Subcutaneous abdominal adipose tissue (tissue), 5 donors: ENCODE data around the gene CHCHD6.

Experiments
- H3K27ac ChIP-seq: one replicate; pipeline ENCODE4 v1.7.0; 2013; ENCODE audit warnings: low read depth, mild to moderate bottlenecking, inconsistent platforms, low read length, moderate library complexity
- H3K27me3 ChIP-seq, 5 donors: one replicate each; pipeline ENCODE4 v1.7.0; 2013; ENCODE audit warnings: low read length in 5 of 5, inconsistent platforms in 1 of 5; ENCODE audit not compliant: control insufficient read depth in 5 of 5, insufficient read depth in 4 of 5
- H3K36me3 ChIP-seq, 5 donors: one replicate each; pipeline ENCODE4 v1.7.0; 2013; ENCODE audit warnings: low read length in 5 of 5; ENCODE audit not compliant: control insufficient read depth in 5 of 5, insufficient read depth in 5 of 5
- H3K4me1 ChIP-seq, 5 donors: one replicate each; pipeline ENCODE4 v1.7.0; 2013; ENCODE audit warnings: low read length in 5 of 5, mild to moderate bottlenecking in 3 of 5, moderate library complexity in 1 of 5; ENCODE audit not compliant: control insufficient read depth in 5 of 5, insufficient read depth in 5 of 5
- H3K4me3 ChIP-seq, 5 donors: one replicate each; pipeline ENCODE4 v1.7.0; 2013; ENCODE audit warnings: low read length in 5 of 5, low read depth in 1 of 5
- H3K9ac ChIP-seq, 5 donors: one replicate each; pipeline ENCODE4 v1.7.0; 2013; ENCODE audit warnings: low read length in 5 of 5, mild to moderate bottlenecking in 4 of 5, moderate library complexity in 3 of 5
- H3K9me3 ChIP-seq, 5 donors: one replicate each; pipeline ENCODE4 v1.7.0; 2013; ENCODE audit warnings: low read length in 5 of 5; ENCODE audit not compliant: control insufficient read depth in 5 of 5
- donor health status: healthy.
- donor health status: healthy.
- donor health status: healthy.
- donor health status: healthy.
- donor health status: healthy.

CHCHD6 gene

DNA sequence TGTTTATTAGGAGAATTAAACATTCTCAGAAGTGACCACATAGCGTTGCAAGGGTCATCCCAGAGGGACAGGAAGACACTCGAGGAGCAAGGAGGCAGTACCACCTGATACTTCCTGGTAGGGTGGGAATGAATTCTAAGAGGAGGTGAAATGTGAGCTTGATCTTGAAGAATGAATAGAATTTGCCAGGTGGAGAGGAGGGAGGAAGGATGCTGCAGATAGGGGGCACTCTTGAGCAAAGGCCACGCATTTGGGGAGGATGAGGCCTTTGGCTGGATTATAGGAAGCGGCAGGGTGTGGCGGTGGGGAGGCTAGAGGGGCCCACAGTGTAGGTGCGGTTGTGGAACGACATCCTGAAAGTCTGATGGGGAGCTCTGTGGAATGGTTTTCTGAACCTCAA lies 33.5 kb downstream of the CHCHD6 start:
- Histone ChIP-seq H3K4me1 (no peaks in the 10 kb centered on the region), H3K27me3 (no peaks in the 10 kb centered on the region), H3K4me3 (no peak overlapping the region), H3K36me3 (peaks cover 2 to 37% (median 13%) of the 10 kb centered on the region in 5 donors), H3K9ac (no peak overlapping the region), H3K27ac (no peak overlapping the region), H3K9me3 (peaks cover 0 to 14% (median 7%) of the 10 kb centered on the region in 5 donors)

DNA sequence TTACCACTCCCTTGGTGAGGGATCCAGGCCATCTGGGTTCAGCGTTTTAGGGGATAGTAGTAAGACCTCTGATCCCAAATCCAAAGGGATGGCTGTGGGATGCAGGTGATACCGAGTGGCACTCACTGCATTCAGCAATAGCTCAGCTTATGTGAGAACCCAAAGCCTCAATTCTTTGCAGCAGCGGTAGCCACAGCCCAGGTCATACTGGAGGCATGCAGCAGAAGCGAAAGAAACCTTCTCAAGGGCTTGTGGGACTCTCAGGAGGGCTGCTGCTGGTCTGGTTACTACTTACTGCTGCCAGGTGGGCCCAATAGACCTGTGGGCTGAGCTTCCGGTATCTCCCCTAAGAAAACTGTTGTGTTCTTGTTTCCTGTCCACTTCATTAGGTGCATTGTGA lies 38.0 kb downstream of the CHCHD6 start:
- no peak overlapping the region for H3K9ac ChIP-seq
- no peaks in the 10 kb centered on the region for H3K4me1 ChIP-seq
- H3K4me3 ChIP-seq: no peak overlapping the region
- H3K27me3 ChIP-seq: no peaks in the 10 kb centered on the region
- peaks cover 0 to 14% (median 7%) of the 10 kb centered on the region in 5 donors for H3K9me3 ChIP-seq
- H3K27ac ChIP-seq: no peak overlapping the region
- peaks cover 0 to 14% (median 0%) of the 10 kb centered on the region in 5 donors for H3K36me3 ChIP-seq

DNA sequence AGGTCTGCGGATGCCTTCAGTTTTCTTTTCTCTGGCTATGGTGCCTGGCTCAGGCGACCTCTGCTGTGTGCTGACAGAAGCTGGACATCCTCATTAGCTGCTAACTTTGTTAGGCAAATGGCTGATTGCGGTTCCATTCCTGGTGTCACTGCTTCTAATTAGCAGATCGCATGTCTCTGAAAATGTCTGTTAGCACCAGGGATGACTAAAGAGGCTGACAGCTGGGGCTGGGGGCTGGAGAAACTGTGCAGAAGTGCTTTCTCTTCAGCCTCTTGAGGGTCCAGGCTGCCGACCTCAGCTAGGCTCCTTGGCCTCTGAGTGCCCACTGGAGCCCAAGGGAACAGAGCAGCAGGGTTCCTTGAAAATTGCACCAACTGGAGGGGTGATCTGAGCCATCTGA lies 39.3 kb downstream of the CHCHD6 start:
- Histone ChIP-seq H3K27me3 (no peaks in the 10 kb centered on the region), H3K36me3 (peaks cover 0 to 9% (median 0%) of the 10 kb centered on the region in 5 donors), H3K9ac (no peak overlapping the region), H3K27ac (no peak overlapping the region), H3K4me1 (no peaks in the 10 kb centered on the region), H3K4me3 (no peak overlapping the region), H3K9me3 (peaks cover 0 to 14% (median 7%) of the 10 kb centered on the region in 5 donors)

DNA sequence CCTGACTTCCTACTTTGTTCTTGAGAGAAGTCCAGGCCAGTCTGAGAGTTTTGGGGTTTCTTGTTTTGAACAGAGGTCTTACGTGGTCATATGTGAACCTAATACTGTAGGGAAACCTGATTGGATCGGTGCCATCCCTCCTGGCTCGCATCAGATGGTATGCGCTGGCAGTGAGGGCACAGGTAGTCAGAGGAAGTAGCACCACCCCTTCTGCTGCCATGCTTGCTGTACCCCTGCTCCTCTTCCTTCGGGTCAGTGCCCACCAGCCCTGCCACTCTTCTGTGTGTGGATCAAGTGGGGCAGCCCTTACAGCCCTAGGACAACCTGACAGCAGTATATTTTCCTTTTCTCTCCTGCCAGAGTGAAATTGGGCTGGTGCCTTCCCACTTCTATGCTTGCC lies 39.7 kb downstream of the CHCHD6 start:
- Histone ChIP-seq H3K36me3 (peaks cover 0 to 9% (median 0%) of the 10 kb centered on the region in 5 donors), H3K9ac (no peak overlapping the region), H3K27me3 (no peaks in the 10 kb centered on the region), H3K4me3 (no peak overlapping the region), H3K27ac (no peak overlapping the region), H3K9me3 (peaks cover 0 to 14% (median 7%) of the 10 kb centered on the region in 5 donors), H3K4me1 (no peaks in the 10 kb centered on the region)

DNA sequence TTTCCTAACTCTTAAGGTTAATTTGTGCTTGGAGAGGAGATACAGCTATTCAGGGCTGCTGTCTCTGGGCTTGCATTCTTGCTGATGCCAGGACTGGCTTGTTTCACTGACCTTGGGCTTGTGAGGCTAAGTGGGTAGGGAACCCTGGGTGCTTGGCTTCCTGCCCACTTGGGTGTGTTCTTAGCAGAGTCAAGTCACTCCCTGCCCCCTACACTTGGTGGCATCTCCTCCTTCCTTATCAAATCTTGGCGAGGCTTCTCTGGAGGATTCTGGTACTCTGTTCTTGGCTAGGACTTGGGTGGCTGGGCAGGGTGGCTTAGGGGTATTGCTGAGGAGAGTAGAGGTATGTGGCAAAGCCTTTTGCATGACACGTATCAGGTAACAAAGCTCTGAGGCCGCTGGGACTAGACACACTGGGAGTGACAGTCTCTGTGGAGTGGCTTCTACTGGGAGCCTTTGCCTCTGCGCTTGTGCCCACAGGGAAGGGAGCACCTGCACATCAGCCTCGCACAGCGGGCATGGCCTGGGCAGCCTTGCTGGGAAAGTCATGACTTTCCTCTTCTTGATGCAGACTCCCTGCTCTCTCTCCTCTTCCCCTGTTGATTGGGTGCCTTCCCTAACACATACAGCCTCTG lies 41.8 kb downstream of the CHCHD6 start:
- H3K4me1 ChIP-seq: no peaks in the 10 kb centered on the region

DNA sequence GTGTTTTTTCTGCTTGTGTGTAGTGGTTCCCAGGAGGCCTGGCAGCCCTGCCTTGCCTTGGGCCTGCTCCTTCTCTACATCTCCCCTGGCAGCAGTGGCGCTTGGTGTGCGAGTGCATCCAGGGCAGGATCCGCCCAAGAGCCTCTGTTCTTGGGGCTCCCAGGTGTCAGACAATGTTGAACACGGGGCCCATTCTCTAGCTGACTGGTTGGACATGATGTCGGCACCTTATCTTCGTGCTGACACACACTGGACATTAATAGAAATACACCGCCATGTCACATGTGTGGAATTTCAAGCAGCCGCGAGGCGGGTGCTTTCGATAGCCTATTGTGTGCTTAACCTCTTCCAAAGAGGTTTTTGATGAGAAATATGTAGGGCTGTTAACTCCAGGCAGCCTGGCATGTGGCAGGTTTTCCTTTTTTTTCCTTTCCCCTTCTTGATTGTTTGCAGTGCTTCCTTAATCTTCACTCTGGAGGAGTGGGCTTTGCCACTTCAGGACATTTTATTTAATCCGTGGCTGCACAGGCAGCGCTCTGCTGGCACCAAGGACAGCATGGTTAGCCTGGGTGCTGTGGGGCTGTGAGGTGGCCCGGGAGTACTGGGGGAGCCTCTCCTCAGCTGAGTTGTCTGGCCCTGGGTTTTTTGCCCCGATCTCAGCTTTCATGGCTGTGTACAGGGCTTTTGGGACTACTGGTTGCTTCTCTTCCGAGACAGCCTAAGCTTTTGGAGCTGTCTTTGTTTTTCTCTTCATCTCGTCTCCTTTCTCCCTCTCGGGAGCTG lies 42.5 kb downstream of the CHCHD6 start:
- H3K9ac ChIP-seq: no peak overlapping the region
- no peaks in the 10 kb centered on the region for H3K9me3 ChIP-seq
- H3K4me3 ChIP-seq: no peak overlapping the region
- H3K27me3 ChIP-seq: no peaks in the 10 kb centered on the region
- H3K4me1 ChIP-seq: no peaks in the 10 kb centered on the region
- peaks cover 0 to 5% (median 0%) of the 10 kb centered on the region in 5 donors for H3K36me3 ChIP-seq
- H3K27ac ChIP-seq: no peak overlapping the region

More for the DNA sequence above, 41.8 kb downstream of the CHCHD6 start:
- no peak overlapping the region for H3K4me3 ChIP-seq
- H3K9me3 ChIP-seq: no peaks in the 10 kb centered on the region
- H3K27ac ChIP-seq: no peak overlapping the region
- H3K36me3 ChIP-seq: peaks cover 0 to 9% (median 0%) of the 10 kb centered on the region in 5 donors
- H3K9ac ChIP-seq: no peak overlapping the region
- H3K27me3 ChIP-seq: no peaks in the 10 kb centered on the region

DNA sequence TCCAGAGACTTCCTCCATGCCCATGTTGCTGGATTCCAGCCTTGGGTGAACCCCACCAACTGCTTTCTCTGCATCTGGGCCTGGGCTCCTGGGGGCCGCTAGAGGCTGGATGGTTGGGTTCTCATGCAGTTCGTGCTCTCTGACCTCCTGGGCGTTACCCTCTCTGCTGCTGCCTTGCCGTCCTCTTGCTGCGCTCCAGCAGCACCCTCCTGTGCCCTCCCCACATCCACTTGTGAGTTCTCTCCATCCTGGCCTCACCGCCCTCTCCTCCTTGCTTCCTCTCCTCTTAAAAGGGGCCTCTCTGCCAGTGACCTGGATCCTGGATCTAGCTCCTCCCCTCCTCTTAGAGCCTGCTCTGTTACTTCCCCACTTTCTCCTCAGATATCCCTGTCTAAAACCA lies 43.7 kb downstream of the CHCHD6 start:
- peaks cover 0 to 7% (median 0%) of the 10 kb centered on the region in 5 donors for H3K4me1 ChIP-seq
- H3K27ac ChIP-seq: no peak overlapping the region
- H3K9ac ChIP-seq: no peak overlapping the region
- H3K9me3 ChIP-seq: no peaks in the 10 kb centered on the region
- H3K4me3 ChIP-seq: no peak overlapping the region
- no peaks in the 10 kb centered on the region for H3K27me3 ChIP-seq
- no peaks in the 10 kb centered on the region for H3K36me3 ChIP-seq

DNA sequence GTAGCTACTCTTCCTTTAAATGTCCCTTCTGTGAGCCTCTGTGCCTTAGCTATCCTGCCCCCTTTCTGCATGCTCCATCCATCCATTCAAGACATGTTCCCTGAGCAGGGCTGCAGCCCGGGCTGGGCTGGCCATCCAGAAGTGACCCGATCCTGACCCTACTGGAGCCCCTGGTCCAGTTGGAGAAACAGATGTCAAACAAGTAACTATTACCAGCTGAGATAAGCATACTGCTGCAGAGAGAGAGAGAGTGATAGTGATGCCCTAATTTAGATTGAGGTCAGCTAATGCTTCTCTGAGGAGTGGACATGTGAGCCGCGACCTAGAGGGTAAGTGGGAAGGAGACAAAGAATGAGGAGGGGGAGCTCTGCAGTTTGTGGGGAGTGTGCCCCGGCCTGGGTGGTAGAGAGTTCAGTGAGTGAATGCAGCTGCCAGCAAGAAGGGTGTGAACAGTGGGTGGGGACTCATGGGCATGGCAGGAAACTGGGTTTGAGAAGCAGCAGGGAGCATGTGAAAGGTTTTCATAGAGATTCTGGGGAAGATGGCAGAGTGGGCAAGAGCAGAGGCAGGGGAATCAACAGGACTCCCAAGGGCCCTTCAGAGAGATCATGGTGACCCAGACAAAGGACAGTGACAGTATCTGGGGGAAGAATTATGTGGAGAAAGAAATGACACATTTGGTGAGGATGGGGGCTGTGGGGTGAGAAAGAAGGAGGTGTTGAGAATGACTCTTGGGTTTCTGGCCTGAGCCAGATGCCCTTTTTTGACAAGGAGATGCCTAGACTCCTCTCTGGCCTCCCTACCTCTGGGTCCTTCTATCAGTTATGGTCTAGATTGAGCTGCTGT lies 44.9 kb downstream of the CHCHD6 start:
- H3K4me1 ChIP-seq: peaks cover 0 to 7% (median 0%) of the 10 kb centered on the region in 5 donors
- peaks cover 0 to 3% (median 0%) of the 10 kb centered on the region in 5 donors for H3K27me3 ChIP-seq
- H3K27ac ChIP-seq: no peak overlapping the region
- no peaks in the 10 kb centered on the region for H3K9me3 ChIP-seq
- H3K9ac ChIP-seq: no peak overlapping the region
- H3K36me3 ChIP-seq: no peaks in the 10 kb centered on the region
- no peak overlapping the region for H3K4me3 ChIP-seq

DNA sequence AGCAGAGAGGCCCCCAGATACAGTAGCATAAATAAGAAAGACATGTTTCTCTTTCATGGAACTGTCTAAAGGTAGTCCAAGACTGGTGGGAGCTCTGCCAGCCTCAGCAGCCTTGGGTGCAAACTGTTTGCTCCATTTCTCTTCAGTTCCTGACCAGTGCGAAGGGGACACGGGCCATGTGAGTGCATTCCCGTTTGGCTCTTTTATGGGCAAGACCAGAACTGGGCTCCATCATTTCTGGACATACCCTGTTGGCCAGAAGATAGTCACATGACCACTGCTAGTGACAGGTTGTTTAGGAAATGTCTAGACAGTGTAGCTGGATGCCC lies 45.5 kb downstream of the CHCHD6 start:
- Histone ChIP-seq H3K4me3 (no peak overlapping the region), H3K9ac (no peak overlapping the region), H3K27ac (no peak overlapping the region), H3K27me3 (peaks cover 0 to 3% (median 0%) of the 10 kb centered on the region in 5 donors), H3K4me1 (peaks cover 0 to 7% (median 0%) of the 10 kb centered on the region in 5 donors), H3K9me3 (no peaks in the 10 kb centered on the region), H3K36me3 (no peaks in the 10 kb centered on the region)
